Colonic mucosa (tissue), 4 donors: Measurements from ENCODE around the gene C1orf105. TPM values are rescaled to one million over a fixed set of nuclear protein-coding genes. Genes with fewer than 3 reads are reported as not detected.
A peak's percentile ranks its signal among the peaks of the same experiment; 100 is the strongest.

ENCODE experiments used
- DNase-seq: peaks from one replicate; pipeline ENCODE4 v3.0.0-alpha.2; 2020
- H3K27ac ChIP-seq: fragments of 200-600 bp; one replicate; pipeline ENCODE4 v1.8.0; 2021
- H3K27me3 ChIP-seq: fragments of 200-600 bp; one replicate; pipeline ENCODE4 v1.8.0; 2021
- H3K36me3 ChIP-seq: fragments of 200-600 bp; one replicate; pipeline ENCODE4 v1.8.0; 2021
- H3K4me1 ChIP-seq: fragments of 200-600 bp; one replicate; pipeline ENCODE4 v1.8.0; 2021; ENCODE audit warnings: mild to moderate bottlenecking
- H3K4me3 ChIP-seq: fragments of 200-600 bp; one replicate; pipeline ENCODE4 v1.8.0; 2021
- H3K9ac ChIP-seq, 2 donors: one replicate each; pipeline ENCODE4 v1.7.0; 2013; ENCODE audit warnings: control low read depth in 2 of 2, low read depth in 2 of 2, low read length in 2 of 2
- H3K9me3 ChIP-seq: fragments of 200-600 bp; one replicate; pipeline ENCODE4 v1.8.0; 2021
- CTCF ChIP-seq: fragments of 200-600 bp; IDR thresholded peaks from one replicate; pipeline ENCODE4 v1.8.0; 2022; ENCODE audit warnings: antibody characterized with exemption, mild to moderate bottlenecking
- intact Hi-C: fragments of 100-400 bp; cut with DNase I; formaldehyde crosslinking; loops from one replicate; pipeline ENCODE4 v1.14.1; 2022
- total RNA-seq, 2 donors: library from RNA; stranded (reverse); fragmentation: NEBNext Ultra II Directional in 1 of 2; extraction: Animal tissue kit (Norgen Biotek cat#: 25700) in 1 of 2; gene quantifications; one replicate each; pipeline ENCODE4 v1.2.1, GENCODE V29; 2021
- donor health status: healthy.
- donor health status: DM: no; HTN: no; CAD: no.
- donor health status: DM: no; HTN: no; CAD: no.

The C1orf105 gene
- total RNA-seq, 2 donors from 2014 or later: not detected

GRCh38 chr1:172395576-172395975, 24.9 kb upstream of the C1orf105 start:
- Histone ChIP-seq H3K36me3 (no peaks in the 10 kb centered on the region), H3K4me1 (no peaks in the 10 kb centered on the region), H3K9ac (no peak overlapping the region), H3K9me3 (no peaks in the 10 kb centered on the region), H3K27me3 (no peaks in the 10 kb centered on the region), H3K27ac (no peak overlapping the region), H3K4me3 (no peak overlapping the region)
- intact Hi-C loops: loop anchor here (5.0 kb wide), 1 partner anchor 258 kb away; no protein-coding TSS in a partner anchor
- DNase-seq: no peak
- TF ChIP-seq CTCF: no peak

- no peak overlapping the region for H3K4me3 ChIP-seq
- H3K4me1 ChIP-seq: no peaks in the 10 kb centered on the region
- no peak overlapping the region for H3K27ac ChIP-seq
- H3K9ac ChIP-seq: no peak overlapping the region
- no peaks in the 10 kb centered on the region for H3K36me3 ChIP-seq
- no peak for DNase-seq
- H3K9me3 ChIP-seq: no peaks in the 10 kb centered on the region
- no peak for TF ChIP-seq CTCF
- intact Hi-C loops: loop anchor here (5.0 kb wide), 1 partner anchor 260 kb away; no protein-coding TSS in a partner anchor
- no peaks in the 10 kb centered on the region for H3K27me3 ChIP-seq
Observed at GRCh38 chr1:172397221-172397620, 23.3 kb upstream of the C1orf105 start.

- Histone ChIP-seq H3K27ac (no peak overlapping the region), H3K4me1 (no peaks in the 10 kb centered on the region), H3K4me3 (no peak overlapping the region), H3K9ac (no peak overlapping the region), H3K27me3 (no peaks in the 10 kb centered on the region), H3K9me3 (no peaks in the 10 kb centered on the region), H3K36me3 (no peaks in the 10 kb centered on the region)
- DNase-seq: no peak
- intact Hi-C loops: loop anchor here (5.0 kb wide), 1 partner anchor 260 kb away; no protein-coding TSS in a partner anchor
- TF ChIP-seq CTCF: no peak
Observed at GRCh38 chr1:172397633-172398032, 22.9 kb upstream of the C1orf105 start.

GRCh38 chr1:172398193-172398592, 22.3 kb upstream of the C1orf105 start:
- H3K27me3 ChIP-seq: no peaks in the 10 kb centered on the region
- TF ChIP-seq CTCF: no peak
- intact Hi-C loops: loop anchor here (5.0 kb wide), 1 partner anchor 261 kb away; no protein-coding TSS in a partner anchor
- H3K9ac ChIP-seq: no peak overlapping the region
- no peaks in the 10 kb centered on the region for H3K36me3 ChIP-seq
- DNase-seq: no peak
- H3K4me1 ChIP-seq: no peaks in the 10 kb centered on the region
- no peaks in the 10 kb centered on the region for H3K9me3 ChIP-seq
- H3K27ac ChIP-seq: no peak overlapping the region
- no peak overlapping the region for H3K4me3 ChIP-seq

- DNase-seq: peak; percentile 40
- H3K4me3 ChIP-seq: no peak overlapping the region
- no peak overlapping the region for H3K9ac ChIP-seq
- peak; percentile 53 for TF ChIP-seq CTCF
- no peaks in the 10 kb centered on the region for H3K36me3 ChIP-seq
- intact Hi-C loops: loop anchor here (5.0 kb wide), 1 partner anchor 262 kb away; no protein-coding TSS in a partner anchor
- H3K9me3 ChIP-seq: no peaks in the 10 kb centered on the region
- no peaks in the 10 kb centered on the region for H3K27me3 ChIP-seq
- H3K27ac ChIP-seq: peak overlapping the region; percentile 41
- H3K4me1 ChIP-seq: no peaks in the 10 kb centered on the region
Observed at GRCh38 chr1:172398970-172399755, 21.3 kb upstream of the C1orf105 start.
